SK-N-SH (cell line): ENCODE data around the gene FLRT1. TPM values are rescaled to one million over a fixed set of nuclear protein-coding genes. Genes with fewer than 3 reads are reported as not detected.
A peak's percentile ranks its signal among the peaks of the same experiment; 100 is the strongest.

Source experiments
- CTCF ChIA-PET: fragments of 300-600, 350-600 bp; formaldehyde crosslinking; extraction: SDS; loops from one replicate; lab custom pipeline; 2021; lab: Yijun Ruan, JAX
- POLR2A ChIA-PET: fragments of 350-600 bp; sonication (Branson Sonifier 250); formaldehyde crosslinking; extraction: SDS; loops from one replicate; lab custom pipeline; 2020; ENCODE audit warnings: antibody characterized with exemption, inconsistent platforms; lab: Yijun Ruan, JAX
- DNase-seq: peaks from one replicate; pipeline ENCODE4 v3.0.0; 2012
- H2AFZ ChIP-seq: fragments of 200-600 bp; sonication (generic); 2 replicates; pipeline ENCODE4 v1.8.1; 2016; ENCODE audit warnings: antibody characterized with exemption, mild to moderate bottlenecking, low read depth
- H3F3A ChIP-seq: fragments of 200-600 bp; sonication (generic); replicated peaks from 2 replicates; pipeline ENCODE3; 2016; ENCODE audit warnings: antibody characterized with exemption, mild to moderate bottlenecking; ENCODE audit not compliant: insufficient read depth
- H3K27ac ChIP-seq, 2 experiments: fragments of 200-500 bp in 1 of 2; fragments of 200-600 bp in 1 of 2; sonication (Bioruptor generic) in 1 of 2; sonication (generic), shearing (Covaris generic) in 1 of 2; 2 replicates each; pipeline versions ENCODE4 v1.5.1 to v1.6.1; 2014 to 2016; ENCODE audit warnings: low read depth in 2 of 2, inconsistent platforms in 1 of 2, low read length in 1 of 2, mild to moderate bottlenecking in 1 of 2, mixed read lengths in 1 of 2
- H3K27me3 ChIP-seq: fragments of 200-600 bp; sonication (generic), shearing (Covaris generic); 2 replicates; pipeline ENCODE4 v1.6.1; 2016; ENCODE audit warnings: mixed run types; ENCODE audit not compliant: insufficient read depth
- H3K36me3 ChIP-seq, 2 experiments: fragments of 200-500 bp in 1 of 2; fragments of 200-600 bp in 1 of 2; sonication (Bioruptor generic) in 1 of 2; sonication (generic) in 1 of 2; replicated peaks in 1 of 2; 2 replicates each; pipeline versions ENCODE3 to v1.5.1; 2014 to 2016; ENCODE audit warnings: low read length in 1 of 2, mild to moderate bottlenecking in 1 of 2; ENCODE audit not compliant: insufficient read depth in 2 of 2, control insufficient read depth in 1 of 2
- H3K4me1 ChIP-seq, 2 experiments: fragments of 200-500 bp in 1 of 2; fragments of 200-600 bp in 1 of 2; sonication (Bioruptor generic) in 1 of 2; sonication (generic), shearing (Covaris generic) in 1 of 2; 2 replicates each; pipeline versions ENCODE4 v1.5.1 to v1.6.1; 2014 to 2016; ENCODE audit warnings: low read depth in 1 of 2, low read length in 1 of 2, mixed run types in 1 of 2; ENCODE audit not compliant: insufficient read depth in 2 of 2, control insufficient read depth in 1 of 2
- H3K4me2 ChIP-seq: fragments of 200-600 bp; sonication (generic), shearing (Covaris generic); 2 replicates; pipeline ENCODE4 v1.6.1; 2017; ENCODE audit warnings: mixed run types
- H3K4me3 ChIP-seq, 2 experiments: fragments of 200-500 bp in 1 of 2; fragments of 200-600 bp in 1 of 2; sonication (Bioruptor generic) in 1 of 2; sonication (generic), shearing (Covaris generic) in 1 of 2; 2 replicates each; pipeline versions ENCODE4 v1.5.1 to v1.8.1; 2014 to 2016; ENCODE audit warnings: low read depth in 2 of 2, inconsistent platforms in 1 of 2, low read length in 1 of 2, mild to moderate bottlenecking in 1 of 2, mixed read lengths in 1 of 2, moderate library complexity in 1 of 2
- H3K79me2 ChIP-seq: fragments of 200-600 bp; sonication (generic); 2 replicates; pipeline ENCODE4 v1.8.1; 2017; ENCODE audit warnings: mild to moderate bottlenecking; ENCODE audit not compliant: insufficient read depth
- H3K9ac ChIP-seq: fragments of 200-600 bp; sonication (generic); 2 replicates; pipeline ENCODE4 v1.6.1; 2017; ENCODE audit warnings: mixed run types
- H3K9me2 ChIP-seq: fragments of 200-600 bp; sonication (generic); 2 replicates; pipeline ENCODE4 v1.6.1; 2017; ENCODE audit warnings: mixed run types
- H3K9me3 ChIP-seq: fragments of 200-600 bp; sonication (generic); 2 replicates; pipeline ENCODE4 v1.6.1; 2017; ENCODE audit warnings: mixed run types, mild to moderate bottlenecking, moderate library complexity
- H4K20me1 ChIP-seq: fragments of 200-600 bp; sonication (generic); 2 replicates; pipeline ENCODE4 v1.6.1; 2017; ENCODE audit warnings: mild to moderate bottlenecking, mixed run types; ENCODE audit not compliant: insufficient read depth
- EP300 ChIP-seq, 2 experiments: IDR thresholded peaks; 2 replicates each; pipeline versions ENCODE4 v1.4.0 to v1.6.1; 2012; ENCODE audit warnings: borderline replicate concordance in 1 of 2, low read depth in 1 of 2, low read length in 1 of 2
- GATA2 ChIP-seq: sonication (generic); formaldehyde crosslinking; IDR thresholded peaks from 2 replicates; pipeline ENCODE4 v1.5.0; 2020; ENCODE audit warnings: mild to moderate bottlenecking, missing genetic modification reagents
- IRF3 ChIP-seq: fragments of 150-350 bp; IDR thresholded peaks from 2 replicates; pipeline ENCODE4 v1.6.1; 2016; ENCODE audit warnings: mild to moderate bottlenecking, low read depth, low read length
- MXI1 ChIP-seq: IDR thresholded peaks from 2 replicates; pipeline ENCODE4 v1.6.1; 2012; ENCODE audit warnings: mild to moderate bottlenecking, low read depth, low read length, improper control_type of control experiment
- NFIC ChIP-seq: IDR thresholded peaks from 2 replicates; pipeline ENCODE4 v1.4.0; 2012; ENCODE audit warnings: borderline replicate concordance
- RCOR1 ChIP-seq: fragments of 150-350 bp; IDR thresholded peaks from 2 replicates; pipeline ENCODE4 v1.6.1; 2017; ENCODE audit warnings: antibody characterized with exemption, low read length
- RFX5 ChIP-seq: IDR thresholded peaks from 2 replicates; pipeline ENCODE4 v1.6.1; 2012; ENCODE audit warnings: mild to moderate bottlenecking, improper control_type of control experiment, low read length
- SMC3 ChIP-seq: IDR thresholded peaks from 2 replicates; pipeline ENCODE4 v1.6.1; 2012; ENCODE audit warnings: low read depth, low read length, improper control_type of control experiment
- TEAD4 ChIP-seq: IDR thresholded peaks from 2 replicates; pipeline ENCODE4 v1.4.0; 2012; ENCODE audit warnings: mild to moderate bottlenecking, borderline replicate concordance; ENCODE audit not compliant: insufficient read depth
- USF1 ChIP-seq: IDR thresholded peaks from 2 replicates; pipeline ENCODE4 v1.4.0; 2012; ENCODE audit warnings: low read depth, borderline replicate concordance
- WGBS: methylation state at CpG from one replicate; pipeline ENCODE4 v1.1.6; 2017; ENCODE audit warnings: low lambda C conversion rate; 5-methylcytosine and 5-hydroxymethylcytosine counted together
- polyA plus RNA-seq, 3 experiments: library from polyadenylated mRNA; depleted of rRNA; stranded (reverse); fragments of >200 nt; gene quantifications; 2 replicates each; pipeline ENCODE4 v1.2.3, GENCODE V29; 2012
- TF ChIP-seq, protein P1 (sequence below): IDR thresholded peaks from 2 replicates; pipeline ENCODE4 v1.6.1; 2012; ENCODE audit warnings: mild to moderate bottlenecking, low read depth, low read length, moderate library complexity
- TF ChIP-seq, protein P2 (sequence below): IDR thresholded peaks from 2 replicates; pipeline ENCODE4; 2012

Gene FLRT1
- polyA plus RNA-seq, 1 of the 3 experiments (the other 2 are of a cell fraction): 0.03 TPM

DNA sequence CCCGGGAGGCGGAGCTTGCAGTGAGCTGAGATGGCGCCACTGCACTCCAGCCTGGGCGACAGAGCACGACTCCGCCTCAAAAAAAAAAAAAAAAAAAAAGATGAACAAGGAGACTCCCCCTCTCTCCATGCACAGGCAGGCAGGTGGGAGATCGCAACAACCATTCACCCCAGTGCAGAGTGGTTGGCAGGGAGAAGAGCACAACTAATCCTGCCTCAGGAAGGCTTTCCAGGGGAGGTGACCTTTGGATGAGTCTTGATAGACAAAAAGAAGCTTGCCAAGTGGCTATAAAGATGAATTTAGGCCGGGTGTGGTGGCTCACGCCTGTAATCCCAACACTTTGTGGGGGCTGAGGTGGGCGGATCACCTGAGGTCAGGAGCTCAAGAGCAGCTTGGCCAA lies 30.0 kb downstream of the FLRT1 start:
- TF ChIP-seq, protein P1, sequence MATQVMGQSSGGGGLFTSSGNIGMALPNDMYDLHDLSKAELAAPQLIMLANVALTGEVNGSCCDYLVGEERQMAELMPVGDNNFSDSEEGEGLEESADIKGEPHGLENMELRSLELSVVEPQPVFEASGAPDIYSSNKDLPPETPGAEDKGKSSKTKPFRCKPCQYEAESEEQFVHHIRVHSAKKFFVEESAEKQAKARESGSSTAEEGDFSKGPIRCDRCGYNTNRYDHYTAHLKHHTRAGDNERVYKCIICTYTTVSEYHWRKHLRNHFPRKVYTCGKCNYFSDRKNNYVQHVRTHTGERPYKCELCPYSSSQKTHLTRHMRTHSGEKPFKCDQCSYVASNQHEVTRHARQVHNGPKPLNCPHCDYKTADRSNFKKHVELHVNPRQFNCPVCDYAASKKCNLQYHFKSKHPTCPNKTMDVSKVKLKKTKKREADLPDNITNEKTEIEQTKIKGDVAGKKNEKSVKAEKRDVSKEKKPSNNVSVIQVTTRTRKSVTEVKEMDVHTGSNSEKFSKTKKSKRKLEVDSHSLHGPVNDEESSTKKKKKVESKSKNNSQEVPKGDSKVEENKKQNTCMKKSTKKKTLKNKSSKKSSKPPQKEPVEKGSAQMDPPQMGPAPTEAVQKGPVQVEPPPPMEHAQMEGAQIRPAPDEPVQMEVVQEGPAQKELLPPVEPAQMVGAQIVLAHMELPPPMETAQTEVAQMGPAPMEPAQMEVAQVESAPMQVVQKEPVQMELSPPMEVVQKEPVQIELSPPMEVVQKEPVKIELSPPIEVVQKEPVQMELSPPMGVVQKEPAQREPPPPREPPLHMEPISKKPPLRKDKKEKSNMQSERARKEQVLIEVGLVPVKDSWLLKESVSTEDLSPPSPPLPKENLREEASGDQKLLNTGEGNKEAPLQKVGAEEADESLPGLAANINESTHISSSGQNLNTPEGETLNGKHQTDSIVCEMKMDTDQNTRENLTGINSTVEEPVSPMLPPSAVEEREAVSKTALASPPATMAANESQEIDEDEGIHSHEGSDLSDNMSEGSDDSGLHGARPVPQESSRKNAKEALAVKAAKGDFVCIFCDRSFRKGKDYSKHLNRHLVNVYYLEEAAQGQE: no peak
- TF ChIP-seq RCOR1: no peak
- no peak for TF ChIP-seq TEAD4
- no peak for TF ChIP-seq USF1
- TF ChIP-seq IRF3: no peak
- no peak for TF ChIP-seq MXI1
- no peak for TF ChIP-seq GATA2 (CRISPR knock-in tag)
- Histone ChIP-seq H3K79me2 (no peaks in the 10 kb centered on the region), H3K4me3 (no peak overlapping the region)

GRCh38 chr11:64067230-64067993 lies 31.7 kb downstream of the FLRT1 start:
- H3K79me2 ChIP-seq: no peaks in the 10 kb centered on the region
- H3K4me1 ChIP-seq: peaks cover 0 to 81% of the 10 kb centered on the region in 2 experiments; a peak in 2 of 4 replicates
- H3K36me3 ChIP-seq: no peaks in the 10 kb centered on the region
- no peak overlapping the region for H3K4me2 ChIP-seq
- peak; percentile 68 for DNase-seq
- ChIA-PET POLR2A (interaction anchor here (0.6 to 4.2 kb wide), 5 partner anchors 8 to 22 kb away, joined by 3 to 14 read pairs (median 6); no protein-coding TSS in a partner anchor), CTCF (interaction anchor here (0.6 to 1.9 kb wide), 5 partner anchors 9 to 104 kb away, joined by 3 to 5 read pairs (median 4); no protein-coding TSS in a partner anchor)
- no peak overlapping the region for H3K9ac ChIP-seq
- no peaks in the 10 kb centered on the region for H3K9me2 ChIP-seq
- no peaks in the 10 kb centered on the region for H3K27me3 ChIP-seq
- H2AFZ ChIP-seq: no peak overlapping the region
- no peaks in the 10 kb centered on the region for H4K20me1 ChIP-seq
- H3K4me3 ChIP-seq: no peak overlapping the region
- 85% methylated on average over 16 of the region's 26 CpGs for WGBS
- no peaks in the 10 kb centered on the region for H3F3A ChIP-seq
- no peaks in the 10 kb centered on the region for H3K9me3 ChIP-seq
- peak overlapping the region in 1 of 2 experiments; percentile 90; a peak in 2 of 4 replicates for H3K27ac ChIP-seq
- TF ChIP-seq EP300 (IDR thresholded peaks at IDR 0.05; ENCODE audit: borderline replicate concordance in 1 of 2, low read depth in 1 of 2, low read length in 1 of 2): no peak
- TF ChIP-seq NFIC: no peak
- TF ChIP-seq, protein P2, sequence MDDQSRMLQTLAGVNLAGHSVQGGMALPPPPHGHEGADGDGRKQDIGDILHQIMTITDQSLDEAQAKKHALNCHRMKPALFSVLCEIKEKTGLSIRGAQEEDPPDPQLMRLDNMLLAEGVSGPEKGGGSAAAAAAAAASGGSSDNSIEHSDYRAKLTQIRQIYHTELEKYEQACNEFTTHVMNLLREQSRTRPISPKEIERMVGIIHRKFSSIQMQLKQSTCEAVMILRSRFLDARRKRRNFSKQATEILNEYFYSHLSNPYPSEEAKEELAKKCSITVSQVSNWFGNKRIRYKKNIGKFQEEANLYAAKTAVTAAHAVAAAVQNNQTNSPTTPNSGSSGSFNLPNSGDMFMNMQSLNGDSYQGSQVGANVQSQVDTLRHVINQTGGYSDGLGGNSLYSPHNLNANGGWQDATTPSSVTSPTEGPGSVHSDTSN: no peak
- no peak for TF ChIP-seq IRF3
- TF ChIP-seq, protein P1: no peak
- no peak for TF ChIP-seq RFX5
- no peak for TF ChIP-seq SMC3

More for the DNA sequence above, 30.0 kb downstream of the FLRT1 start:
- ChIA-PET CTCF (no interaction called here), POLR2A (no interaction called here)
- H3K27ac ChIP-seq: no peak overlapping the region; a peak in 1 of 4 replicates
- H3K9me2 ChIP-seq: no peaks in the 10 kb centered on the region
- H2AFZ ChIP-seq: no peak overlapping the region
- WGBS: 97% methylated on average over 10 of the region's 10 CpGs
- H3K9me3 ChIP-seq: no peaks in the 10 kb centered on the region
- no peak overlapping the region for H3K9ac ChIP-seq
- H3K4me2 ChIP-seq: no peak overlapping the region
- H3F3A ChIP-seq: no peaks in the 10 kb centered on the region
- H3K36me3 ChIP-seq: no peaks in the 10 kb centered on the region
- H3K27me3 ChIP-seq: no peaks in the 10 kb centered on the region
- no peaks in the 10 kb centered on the region for H4K20me1 ChIP-seq
- DNase-seq: no peak
- peaks cover 0 to 84% of the 10 kb centered on the region in 2 experiments; a peak in 2 of 4 replicates for H3K4me1 ChIP-seq
